HG03025 (cell line): ENCODE measurements around the gene CRIM1.

Experiments used
- ATAC-seq: cut with Tn5 transposase; IDR thresholded peaks from one replicate; pipeline ENCODE4 v1.9.1; 2021; ENCODE audit warnings: mild to moderate bottlenecking, moderate library complexity; ENCODE audit not compliant: unreplicated experiment, low FRiP score

CRIM1 gene

GRCh38 chr2:36416370-36417165 is 61.0 kb downstream of the CRIM1 start:
- no peak for ATAC-seq

DNA sequence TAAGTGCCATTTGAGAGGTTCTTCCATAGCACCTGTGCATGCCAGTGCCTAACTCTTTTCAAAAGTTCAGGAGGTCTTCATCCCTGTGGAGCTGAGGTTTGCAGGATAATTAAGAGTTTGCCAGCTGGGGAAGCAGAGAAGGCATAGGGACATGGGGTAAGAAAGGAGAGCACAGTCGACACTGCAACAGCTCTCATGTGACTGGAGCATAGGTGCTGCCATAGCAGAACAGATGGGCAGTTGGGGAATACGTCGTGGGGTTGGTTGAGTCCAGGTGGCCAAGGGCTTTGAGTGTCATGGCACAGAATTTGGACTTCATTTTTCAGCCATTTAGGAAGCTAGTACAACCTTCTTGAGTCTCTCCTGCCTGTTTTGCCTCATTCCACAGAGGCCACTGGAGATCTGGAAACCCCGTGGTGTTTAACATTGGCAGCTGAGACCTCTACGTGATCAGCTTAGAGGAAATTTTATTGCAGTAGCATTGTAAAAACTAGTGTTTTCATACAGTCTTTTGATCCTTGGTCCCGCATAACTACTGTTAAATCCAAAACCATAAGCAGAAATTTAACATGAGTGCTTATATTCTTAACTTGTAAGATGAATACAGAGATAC is 65.1 kb downstream of the CRIM1 start:
- no peak for ATAC-seq

GRCh38 chr2:36421379-36421778 is 65.8 kb downstream of the CRIM1 start:
- no peak for ATAC-seq

- ATAC-seq = no peak
Observed at GRCh38 chr2:36423172-36423571, 67.6 kb downstream of the CRIM1 start.

- ATAC-seq = no peak
Observed at GRCh38 chr2:36423619-36424120, 68.1 kb downstream of the CRIM1 start.

GRCh38 chr2:36425608-36426355 is 70.2 kb downstream of the CRIM1 start:
- ATAC-seq = no peak

DNA sequence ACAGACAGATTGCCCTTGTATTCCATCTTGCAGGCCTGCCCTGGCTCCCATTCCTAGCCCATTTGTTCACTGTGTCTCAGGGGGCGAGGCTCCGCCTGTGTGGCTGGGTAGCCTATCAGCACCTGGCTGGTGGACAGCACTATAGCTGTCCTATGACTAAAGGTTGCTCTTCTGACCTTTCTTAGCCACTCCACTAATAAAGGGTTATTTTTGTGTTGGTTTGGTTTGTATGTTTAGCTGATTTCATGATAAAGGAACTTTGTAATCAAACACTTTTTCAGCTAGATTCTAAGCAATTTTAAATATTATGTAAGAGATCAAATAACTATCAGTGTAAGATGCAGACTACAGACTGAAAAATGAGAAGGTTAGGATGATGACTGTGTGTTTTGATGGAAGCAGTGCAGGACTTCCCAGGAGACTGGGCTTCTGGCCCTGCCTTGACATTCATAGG is 72.2 kb downstream of the CRIM1 start:
- ATAC-seq = no peak

GRCh38 chr2:36430549-36430948 is 75.0 kb downstream of the CRIM1 start:
- no peak for ATAC-seq

DNA sequence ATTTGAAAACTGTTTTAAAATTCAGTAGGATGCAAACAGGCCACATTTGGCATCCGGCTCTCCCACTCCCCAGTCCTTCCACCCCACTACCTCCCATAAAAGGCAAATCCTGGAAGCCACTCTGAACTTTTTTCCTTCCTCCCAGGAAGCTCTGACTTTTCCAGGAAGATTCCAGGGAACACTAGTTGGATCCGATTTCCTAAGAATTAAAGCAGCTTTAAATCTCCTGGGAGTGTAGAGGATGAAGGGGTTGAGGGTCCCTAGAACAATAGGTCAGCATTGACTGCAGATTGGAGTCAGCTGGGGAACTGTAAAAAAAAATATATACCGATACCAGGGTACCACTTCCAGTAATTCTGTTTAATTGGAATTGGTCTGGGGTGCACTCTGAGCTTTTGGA is 76.9 kb downstream of the CRIM1 start:
- ATAC-seq = no peak

GRCh38 chr2:36433311-36434217 is 78.0 kb downstream of the CRIM1 start:
- ATAC-seq = no peak

DNA sequence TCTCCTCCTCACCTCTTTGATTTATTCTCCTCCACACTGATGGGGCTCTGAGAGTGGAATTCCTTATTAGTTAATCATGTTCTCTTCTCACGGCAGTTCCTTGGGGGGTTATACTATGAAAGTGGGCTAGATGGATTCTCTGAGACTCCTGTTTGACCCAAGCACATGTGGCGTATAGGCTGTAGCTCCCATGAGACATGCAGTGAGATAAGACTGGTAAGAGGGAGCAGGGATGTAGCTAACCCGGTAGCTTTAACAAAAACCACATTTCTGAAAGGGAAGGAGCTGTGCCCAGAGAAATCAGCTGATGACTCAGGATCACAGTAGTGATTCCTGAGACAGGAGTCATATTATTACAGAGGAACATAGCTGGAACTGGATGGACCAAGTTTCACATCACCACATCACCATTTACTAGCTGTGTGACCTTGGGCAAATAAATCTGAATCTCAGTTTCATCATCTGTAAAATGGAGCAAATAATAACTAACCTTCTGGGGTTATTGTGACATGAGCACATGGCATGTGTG is 82.9 kb downstream of the CRIM1 start:
- no peak for ATAC-seq

GRCh38 chr2:36439084-36439483 is 83.5 kb downstream of the CRIM1 start:
- no peak for ATAC-seq

- no peak for ATAC-seq
Observed at GRCh38 chr2:36441065-36441625, 85.6 kb downstream of the CRIM1 start.

DNA sequence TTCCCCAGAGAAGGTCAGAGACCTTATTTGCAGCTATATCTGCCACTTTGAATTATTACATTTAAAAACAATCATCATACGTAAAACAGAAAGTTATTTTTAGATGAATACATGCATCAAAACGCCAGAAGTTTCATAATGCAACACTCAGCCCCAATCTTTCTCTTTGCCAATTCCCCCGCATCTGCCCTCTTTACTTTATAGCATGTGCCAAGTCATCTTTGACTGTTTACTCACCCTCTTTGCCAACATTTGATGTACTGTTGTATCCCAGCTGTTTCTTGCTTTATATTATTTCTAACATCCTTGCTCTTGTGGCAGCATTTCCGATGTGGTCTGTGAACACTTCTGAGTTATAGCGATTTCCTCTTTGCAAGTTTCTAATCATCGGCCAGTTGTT is 86.2 kb downstream of the CRIM1 start:
- ATAC-seq = no peak

DNA sequence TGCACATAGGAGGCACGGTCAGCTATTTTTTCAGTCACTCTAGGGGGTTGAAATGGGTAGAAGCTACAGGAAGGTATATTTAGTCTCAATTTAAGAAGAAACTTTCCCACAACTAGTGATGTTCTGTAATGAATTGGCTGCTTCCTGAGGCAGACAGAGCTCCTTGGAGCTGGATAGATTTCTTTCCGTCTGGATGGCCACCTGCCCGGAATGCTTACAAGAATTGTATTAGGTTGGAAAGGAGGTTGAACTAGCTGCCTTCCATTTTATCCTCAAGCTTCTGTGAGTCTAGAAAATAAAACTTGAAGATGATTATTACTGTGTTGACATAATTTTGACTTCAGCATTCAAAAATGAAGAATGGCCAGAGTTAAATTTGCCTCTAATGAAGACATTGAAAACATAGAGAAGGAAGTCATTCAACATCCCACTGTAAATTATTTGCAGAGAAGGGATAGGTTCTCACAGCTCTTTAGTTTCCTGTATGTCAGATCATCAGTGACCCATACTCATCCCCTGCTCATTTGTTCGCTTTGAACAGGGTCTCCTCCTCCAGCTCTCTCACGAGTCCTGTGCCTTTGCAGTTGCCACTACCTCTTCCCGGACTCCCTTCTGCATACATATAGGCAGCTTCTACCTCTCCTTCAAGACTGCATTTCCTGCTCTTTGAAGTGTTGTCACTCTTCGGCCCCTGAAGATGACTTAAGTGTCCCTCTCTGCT is 88.8 kb downstream of the CRIM1 start:
- no peak for ATAC-seq

- no peak for ATAC-seq
Observed at GRCh38 chr2:36445185-36445866, 89.7 kb downstream of the CRIM1 start.

- ATAC-seq = no peak
Observed at GRCh38 chr2:36446294-36446693, 90.7 kb downstream of the CRIM1 start.

DNA sequence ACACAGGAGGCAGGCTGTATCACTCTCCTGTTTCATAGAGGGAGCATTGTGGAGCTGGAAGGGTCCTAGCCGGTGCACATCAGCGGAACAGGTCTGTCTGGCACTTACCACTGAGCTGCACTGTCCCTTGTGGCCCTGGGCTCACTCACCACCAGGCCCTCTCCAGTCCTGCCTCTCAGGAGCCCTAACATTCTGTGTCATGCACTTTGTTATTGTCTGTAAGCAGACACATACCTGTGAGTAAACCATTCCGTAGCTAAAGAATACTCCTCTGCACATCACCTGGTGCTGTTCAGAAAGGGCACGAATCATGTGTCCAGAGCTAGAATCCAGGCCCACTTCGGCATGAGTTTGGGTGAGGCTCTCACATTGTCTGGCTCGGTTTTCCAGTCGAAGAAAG is 93.6 kb downstream of the CRIM1 start:
- ATAC-seq = no peak
